PC-3 (cell line): Measurements from ENCODE around the gene AGBL1.

Experiments used
- EZH2 ChIP-seq: fragments of 300-600 bp; sonication (generic); IDR thresholded peaks from one replicate; pipeline ENCODE4 v1.6.1; 2017; ENCODE audit warnings: antibody characterized with exemption, mild to moderate bottlenecking, low read length; ENCODE audit not compliant: unreplicated experiment
- EZH2phosphoT487 ChIP-seq: fragments of 300-600 bp; sonication (generic); IDR thresholded peaks from 2 replicates; pipeline ENCODE4 v1.6.1; 2018; ENCODE audit warnings: mild to moderate bottlenecking, antibody characterized with exemption, low read length, borderline replicate concordance
- TF ChIP-seq, protein P1 (sequence below): fragments of 300-600 bp; sonication (generic); conservative IDR thresholded peaks from 2 replicates; pipeline ENCODE4 v1.5.1; 2017; ENCODE audit warnings: antibody characterized with exemption, low read depth, mild to moderate bottlenecking, low read length

DNA sequence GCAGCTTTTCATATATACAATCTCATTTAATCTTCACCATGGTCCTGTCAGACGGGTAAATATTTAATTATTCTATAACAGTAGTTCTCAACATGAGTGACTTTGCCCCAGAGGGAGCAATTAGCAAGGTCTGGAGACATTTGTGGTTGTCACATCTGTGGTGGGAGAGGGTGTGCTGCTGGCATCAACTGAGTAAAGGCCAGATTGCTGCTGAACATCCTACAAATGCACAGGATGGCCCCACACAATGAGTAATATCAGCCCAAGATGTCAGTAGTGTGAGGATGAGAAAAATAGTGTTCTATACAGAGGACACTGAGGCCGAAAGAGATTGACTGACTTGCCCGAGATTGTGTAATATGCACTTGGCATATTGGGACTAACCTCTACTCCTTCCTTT is 156.0 kb downstream of the AGBL1 start:
- TF ChIP-seq, protein P1, sequence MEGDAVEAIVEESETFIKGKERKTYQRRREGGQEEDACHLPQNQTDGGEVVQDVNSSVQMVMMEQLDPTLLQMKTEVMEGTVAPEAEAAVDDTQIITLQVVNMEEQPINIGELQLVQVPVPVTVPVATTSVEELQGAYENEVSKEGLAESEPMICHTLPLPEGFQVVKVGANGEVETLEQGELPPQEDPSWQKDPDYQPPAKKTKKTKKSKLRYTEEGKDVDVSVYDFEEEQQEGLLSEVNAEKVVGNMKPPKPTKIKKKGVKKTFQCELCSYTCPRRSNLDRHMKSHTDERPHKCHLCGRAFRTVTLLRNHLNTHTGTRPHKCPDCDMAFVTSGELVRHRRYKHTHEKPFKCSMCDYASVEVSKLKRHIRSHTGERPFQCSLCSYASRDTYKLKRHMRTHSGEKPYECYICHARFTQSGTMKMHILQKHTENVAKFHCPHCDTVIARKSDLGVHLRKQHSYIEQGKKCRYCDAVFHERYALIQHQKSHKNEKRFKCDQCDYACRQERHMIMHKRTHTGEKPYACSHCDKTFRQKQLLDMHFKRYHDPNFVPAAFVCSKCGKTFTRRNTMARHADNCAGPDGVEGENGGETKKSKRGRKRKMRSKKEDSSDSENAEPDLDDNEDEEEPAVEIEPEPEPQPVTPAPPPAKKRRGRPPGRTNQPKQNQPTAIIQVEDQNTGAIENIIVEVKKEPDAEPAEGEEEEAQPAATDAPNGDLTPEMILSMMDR = no peak
- TF ChIP-seq EZH2 (no peak), EZH2phosphoT487 (no peak)
